GM19452 (cell line): Measurements from ENCODE around the gene PCDHGB4.
"Not testable (repeated sequence)": the region's sequence is repeated elsewhere in the genome, so short reads cannot be mapped to it uniquely, and the experiment has no call there.

Experiments used
- ATAC-seq: cut with Tn5 transposase; IDR thresholded peaks from one replicate; pipeline ENCODE4 v1.9.1; 2021; ENCODE audit not compliant: unreplicated experiment

The PCDHGB4 gene

DNA sequence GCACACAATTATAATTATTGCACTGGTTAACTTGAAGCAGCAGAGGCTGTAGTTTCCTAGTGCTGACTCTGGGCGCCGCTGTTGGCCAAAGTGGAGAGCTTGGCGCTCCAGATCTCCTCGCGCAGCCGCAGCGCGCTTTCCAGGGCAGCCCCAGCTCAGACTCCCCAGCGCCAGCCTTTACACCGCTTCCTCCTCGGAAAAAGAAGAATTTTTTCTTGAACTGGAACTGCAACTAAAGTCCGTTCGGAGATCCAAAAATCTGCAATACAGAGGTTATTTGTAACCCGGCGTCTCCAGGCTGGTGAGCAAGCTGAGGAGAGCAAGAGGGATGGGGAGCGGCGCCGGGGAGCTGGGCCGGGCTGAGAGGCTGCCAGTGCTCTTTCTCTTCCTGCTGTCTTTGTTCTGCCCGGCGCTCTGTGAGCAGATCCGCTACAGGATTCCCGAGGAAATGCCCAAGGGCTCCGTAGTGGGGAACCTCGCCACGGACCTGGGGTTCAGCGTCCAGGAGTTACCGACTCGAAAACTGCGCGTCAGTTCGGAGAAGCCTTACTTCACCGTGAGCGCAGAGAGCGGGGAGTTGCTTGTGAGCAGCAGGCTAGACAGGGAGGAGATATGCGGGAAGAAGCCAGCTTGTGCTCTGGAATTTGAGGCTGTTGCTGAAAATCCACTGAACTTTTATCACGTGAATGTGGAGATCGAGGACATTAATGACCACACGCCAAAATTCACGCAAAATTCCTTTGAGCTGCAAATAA is at the start of gene PCDHGB4:
Gene PCDHGB4, plus strand, starts transcription at position 142 of the 755 bp plus-strand sequence. Its CDS starts 187 bp downstream, at position 329.
- not testable (repeated sequence) for ATAC-seq

DNA sequence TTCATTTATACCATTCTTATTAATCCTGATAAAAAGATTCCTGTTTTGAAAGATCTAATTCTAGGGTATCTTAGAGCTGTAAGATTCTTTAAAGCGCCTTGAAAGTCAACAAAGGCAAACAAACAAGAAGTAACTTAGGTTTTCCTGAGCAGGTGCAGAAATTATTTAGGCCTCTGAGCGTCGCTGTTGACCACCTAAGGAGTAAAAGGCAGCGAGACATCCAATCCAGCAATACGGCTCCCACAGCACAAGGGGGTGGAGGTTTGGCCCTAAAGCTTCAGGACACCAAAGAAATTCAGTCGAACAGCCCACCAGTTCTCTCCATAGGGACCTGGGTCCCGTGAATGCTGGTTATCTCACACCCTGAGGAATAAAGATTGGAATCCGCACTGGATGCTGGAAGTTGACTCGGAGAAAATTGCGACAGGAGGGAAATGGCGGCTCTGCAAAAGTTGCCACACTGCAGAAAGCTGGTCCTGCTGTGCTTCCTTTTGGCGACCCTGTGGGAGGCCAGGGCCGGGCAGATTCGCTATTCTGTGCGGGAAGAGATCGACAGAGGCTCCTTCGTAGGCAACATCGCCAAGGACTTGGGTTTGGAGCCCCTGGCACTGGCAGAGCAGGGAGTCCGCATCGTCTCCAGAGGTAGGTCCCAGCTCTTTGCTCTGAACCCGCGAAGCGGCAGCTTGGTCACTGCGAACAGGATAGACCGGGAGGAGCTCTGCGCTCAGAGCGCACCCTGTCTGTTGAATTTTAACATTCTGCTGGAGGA is 48.8 kb upstream of the PCDHGB4 start, which contains the start of gene PCDHGA2:
Gene PCDHGA2, plus strand, starts transcription at position 223 of the 769 bp plus-strand sequence.
- ATAC-seq: no peak

DNA sequence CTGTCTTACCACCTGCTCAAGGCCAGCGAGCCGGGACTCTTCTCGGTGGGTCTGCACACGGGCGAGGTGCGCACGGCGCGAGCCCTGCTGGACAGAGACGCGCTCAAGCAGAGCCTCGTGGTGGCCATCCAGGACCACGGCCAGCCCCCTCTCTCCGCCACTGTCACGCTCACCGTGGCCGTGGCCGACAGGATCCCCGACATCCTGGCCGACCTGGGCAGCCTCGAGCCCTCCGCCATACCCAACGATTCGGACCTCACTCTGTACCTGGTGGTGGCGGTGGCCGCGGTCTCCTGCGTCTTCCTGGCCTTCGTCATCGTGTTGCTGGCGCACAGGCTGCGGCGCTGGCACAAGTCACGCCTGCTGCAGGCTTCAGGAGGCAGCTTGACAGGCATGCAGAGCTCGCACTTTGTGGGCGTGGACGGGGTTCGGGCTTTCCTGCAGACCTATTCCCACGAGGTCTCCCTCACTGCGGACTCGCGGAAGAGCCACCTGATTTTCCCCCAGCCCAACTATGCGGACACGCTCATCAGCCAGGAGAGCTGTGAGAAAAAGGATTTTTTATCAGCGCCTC is 46.6 kb upstream of the PCDHGB4 start:
- not testable (repeated sequence) for ATAC-seq

DNA sequence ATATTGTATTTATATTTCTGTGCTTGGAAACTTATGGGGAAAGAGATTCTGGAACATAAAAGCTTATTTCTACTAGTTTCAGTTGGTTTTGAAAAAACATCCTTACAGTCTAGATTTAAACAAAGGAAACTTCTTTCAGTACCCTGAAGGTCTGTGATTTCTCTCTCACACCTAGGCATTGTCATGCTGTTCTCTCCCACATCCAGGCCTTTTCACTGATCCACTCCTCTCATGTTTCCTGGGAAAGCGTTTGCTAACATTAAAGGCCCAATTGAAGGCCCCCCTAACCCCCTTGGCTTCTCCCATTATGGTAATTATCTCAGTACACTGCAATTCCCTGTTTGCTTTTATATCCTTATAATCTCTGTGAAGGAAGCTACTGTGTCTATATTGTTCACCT is 44.7 kb upstream of the PCDHGB4 start:
- no peak for ATAC-seq

DNA sequence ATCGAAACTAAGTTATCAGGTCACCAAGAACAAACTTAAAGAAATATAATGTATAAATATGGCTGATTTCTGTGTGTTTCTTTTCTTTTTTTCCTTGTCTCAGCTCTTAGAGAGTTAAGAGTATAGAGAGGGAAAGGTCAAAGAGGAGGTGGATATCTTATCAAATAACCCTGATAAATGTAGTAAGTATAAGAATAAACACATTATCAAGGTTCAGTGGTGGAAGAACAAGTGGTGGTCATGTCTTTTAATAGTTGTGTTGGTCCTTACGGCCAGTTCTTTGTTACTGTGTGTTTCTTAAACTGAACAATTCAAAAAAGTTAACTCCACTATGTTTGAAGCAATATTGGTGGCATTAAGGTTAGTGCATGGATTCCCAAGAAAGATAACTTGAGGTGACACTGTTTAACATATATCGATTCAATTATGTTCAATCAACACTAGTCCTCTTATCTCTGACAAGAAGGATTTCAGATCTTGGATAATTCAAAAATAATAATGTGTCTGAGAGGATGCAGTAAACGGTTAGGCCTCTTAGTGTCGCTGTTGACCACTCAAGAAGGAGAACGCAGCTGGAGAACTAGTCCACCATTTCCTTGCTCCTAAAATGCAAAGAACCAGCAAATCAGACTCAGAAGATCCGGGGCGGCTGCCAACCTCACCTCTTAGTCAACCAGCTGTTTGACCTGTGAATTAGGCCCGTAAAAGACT is 44.1 kb upstream of the PCDHGB4 start, which contains the start of gene PCDHGA3:
Gene PCDHGA3, plus strand, starts transcription at position 588 of the 711 bp plus-strand sequence. CDS start 205 bp downstream, outside the sequence.
- no peak for ATAC-seq

DNA sequence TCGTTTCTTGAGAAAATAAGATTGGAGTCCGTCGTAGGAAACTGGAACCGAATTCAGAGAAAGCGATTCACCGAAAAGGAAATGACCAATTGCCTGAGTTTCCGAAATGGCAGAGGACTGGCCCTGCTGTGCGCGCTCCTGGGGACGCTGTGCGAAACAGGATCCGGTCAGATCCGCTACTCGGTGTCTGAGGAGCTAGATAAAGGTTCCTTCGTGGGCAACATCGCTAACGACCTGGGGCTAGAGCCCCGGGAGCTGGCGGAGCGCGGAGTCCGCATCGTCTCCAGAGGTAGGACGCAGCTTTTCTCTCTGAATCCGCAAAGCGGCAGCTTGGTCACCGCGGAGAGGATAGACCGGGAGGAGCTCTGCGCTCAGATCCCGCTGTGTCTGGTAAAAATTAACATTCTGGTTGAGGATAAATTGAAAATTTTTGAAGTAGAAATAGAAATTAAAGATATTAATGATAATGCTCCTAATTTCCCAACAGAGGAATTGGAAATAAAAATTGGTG is 43.5 kb upstream of the PCDHGB4 start:
- no peak for ATAC-seq

DNA sequence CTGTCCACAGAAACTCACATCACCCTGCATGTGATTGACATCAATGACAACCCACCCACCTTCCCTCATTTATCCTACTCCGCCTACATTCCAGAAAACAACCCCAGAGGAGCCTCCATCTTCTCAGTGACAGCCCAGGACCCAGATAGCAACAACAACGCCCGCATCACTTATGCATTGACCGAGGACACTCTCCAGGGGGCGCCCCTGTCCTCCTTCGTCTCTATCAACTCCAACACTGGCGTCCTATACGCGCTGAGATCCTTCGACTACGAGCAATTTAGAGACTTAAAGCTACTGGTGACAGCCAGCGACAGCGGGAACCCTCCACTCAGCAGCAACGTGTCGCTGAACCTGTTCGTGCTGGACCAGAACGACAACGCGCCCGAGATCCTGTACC is 42.2 kb upstream of the PCDHGB4 start:
- ATAC-seq: no peak

DNA sequence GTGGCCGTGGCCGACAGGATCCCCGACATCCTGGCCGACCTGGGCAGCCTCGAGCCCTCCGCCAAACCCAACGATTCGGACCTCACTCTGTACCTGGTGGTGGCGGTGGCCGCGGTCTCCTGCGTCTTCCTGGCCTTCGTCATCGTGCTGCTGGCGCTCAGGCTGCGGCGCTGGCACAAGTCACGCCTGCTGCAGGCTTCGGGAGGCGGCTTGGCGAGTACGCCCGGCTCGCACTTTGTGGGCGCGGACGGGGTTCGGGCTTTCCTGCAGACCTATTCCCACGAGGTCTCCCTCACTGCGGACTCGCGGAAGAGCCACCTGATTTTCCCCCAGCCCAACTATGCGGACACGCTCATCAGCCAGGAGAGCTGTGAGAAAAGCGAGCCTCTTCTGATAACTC is 41.5 kb upstream of the PCDHGB4 start:
- not testable (repeated sequence) for ATAC-seq

DNA sequence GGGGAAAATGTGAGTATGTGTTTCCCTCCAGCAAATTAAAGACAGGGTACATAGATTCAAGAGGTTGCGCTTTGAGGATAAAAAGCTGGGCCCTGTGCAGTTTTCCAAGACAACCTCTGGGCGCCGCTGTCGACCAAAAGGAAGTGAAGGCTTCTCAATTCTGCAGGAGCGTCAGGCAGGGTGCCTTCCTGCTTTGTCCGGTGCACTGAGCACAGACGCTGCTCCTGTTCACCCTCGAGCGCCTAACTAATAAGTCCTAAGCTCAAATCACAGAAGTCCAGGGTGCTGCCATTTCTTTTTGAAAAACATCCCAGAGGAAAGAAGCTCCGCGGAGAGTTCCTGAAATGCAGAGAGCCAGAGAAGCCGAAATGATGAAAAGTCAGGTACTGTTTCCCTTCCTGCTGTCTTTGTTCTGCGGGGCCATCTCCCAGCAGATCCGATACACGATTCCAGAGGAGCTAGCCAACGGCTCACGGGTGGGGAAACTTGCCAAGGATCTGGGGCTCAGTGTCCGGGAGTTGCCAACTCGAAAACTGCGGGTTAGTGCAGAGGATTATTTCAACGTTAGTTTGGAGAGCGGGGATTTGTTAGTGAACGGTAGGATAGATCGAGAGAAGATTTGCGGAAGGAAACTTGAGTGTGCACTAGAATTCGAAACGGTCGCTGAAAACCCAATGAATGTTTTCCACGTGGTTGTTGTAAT is 37.4 kb upstream of the PCDHGB4 start, which contains the start of gene PCDHGB1:
Gene PCDHGB1, plus strand, starts transcription at position 183 of the 703 bp plus-strand sequence. Its CDS starts 162 bp downstream, at position 345.
- ATAC-seq: no peak

DNA sequence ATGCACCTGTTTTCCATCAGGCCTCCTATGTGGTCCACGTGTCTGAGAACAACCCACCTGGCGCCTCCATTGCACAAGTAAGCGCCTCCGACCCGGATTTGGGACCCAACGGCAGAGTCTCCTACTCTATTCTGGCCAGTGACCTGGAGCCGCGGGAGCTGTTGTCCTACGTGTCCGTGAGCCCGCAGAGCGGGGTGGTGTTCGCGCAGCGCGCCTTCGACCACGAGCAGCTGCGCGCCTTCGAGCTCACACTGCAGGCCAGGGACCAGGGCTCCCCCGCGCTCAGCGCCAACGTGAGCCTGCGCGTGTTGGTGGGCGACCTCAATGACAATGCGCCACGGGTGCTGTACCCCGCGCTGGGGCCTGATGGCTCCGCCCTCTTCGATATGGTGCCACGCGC is 35.9 kb upstream of the PCDHGB4 start:
- ATAC-seq: no peak

DNA sequence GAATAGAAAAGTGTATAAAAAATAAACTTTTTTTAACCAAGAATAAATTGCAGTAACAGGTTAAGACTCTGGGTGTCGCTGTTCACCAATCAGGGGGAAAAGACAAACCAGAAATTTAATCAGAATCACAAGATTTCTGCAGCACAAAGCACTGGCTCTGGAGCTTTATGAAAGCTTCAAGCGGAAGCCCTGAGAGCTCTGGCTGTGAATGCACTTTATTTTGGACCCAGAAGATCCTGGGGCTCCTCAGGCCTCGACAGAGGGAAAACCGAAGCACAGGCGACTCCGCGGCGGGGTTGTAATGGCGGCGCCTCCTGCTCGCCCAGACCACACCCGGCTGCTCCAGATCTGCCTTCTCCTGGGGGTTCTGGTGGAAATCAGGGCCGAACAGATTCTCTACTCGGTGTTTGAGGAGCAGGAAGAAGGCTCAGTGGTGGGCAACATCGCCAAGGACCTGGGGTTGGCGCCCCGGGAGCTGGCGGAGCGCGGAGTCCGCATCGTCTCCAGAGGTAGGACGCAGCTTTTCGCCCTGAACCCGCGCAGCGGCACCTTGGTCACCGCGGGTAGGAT is 32.5 kb upstream of the PCDHGB4 start, which contains the start of gene PCDHGA4:
Gene PCDHGA4, plus strand, starts transcription at position 122 of the 570 bp plus-strand sequence. Its CDS starts 87 bp downstream, at position 209.
- ATAC-seq: no peak

DNA sequence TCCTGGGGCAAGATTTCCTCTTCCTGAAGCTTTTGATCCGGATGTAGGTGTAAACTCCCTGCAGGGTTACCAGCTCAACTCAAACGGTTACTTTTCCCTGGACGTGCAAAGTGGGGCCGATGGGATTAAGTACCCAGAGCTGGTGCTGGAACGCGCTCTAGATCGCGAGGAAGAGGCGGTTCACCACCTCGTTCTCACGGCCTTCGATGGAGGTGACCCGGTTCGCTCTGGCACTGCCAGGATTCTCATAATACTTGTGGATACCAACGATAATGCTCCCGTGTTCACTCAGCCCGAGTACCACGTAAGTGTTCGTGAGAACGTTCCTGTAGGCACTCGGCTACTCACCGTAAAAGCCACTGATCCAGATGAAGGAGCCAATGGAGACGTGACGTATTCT is 31.9 kb upstream of the PCDHGB4 start:
- no peak for ATAC-seq

DNA sequence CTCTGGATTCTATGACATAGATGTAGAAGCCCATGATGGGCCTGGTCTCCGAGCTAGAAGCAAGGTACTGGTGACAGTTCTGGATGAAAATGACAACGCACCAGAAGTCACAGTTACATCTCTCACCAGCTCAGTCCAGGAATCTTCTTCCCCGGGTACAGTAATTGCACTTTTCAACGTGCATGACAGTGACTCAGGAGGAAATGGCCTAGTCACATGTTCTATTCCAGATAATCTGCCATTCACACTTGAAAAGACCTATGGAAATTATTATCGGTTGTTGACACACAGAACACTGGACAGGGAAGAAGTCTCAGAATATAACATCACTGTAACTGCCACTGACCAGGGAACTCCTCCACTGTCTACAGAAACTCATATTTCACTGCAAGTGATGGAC is 31.4 kb upstream of the PCDHGB4 start:
- ATAC-seq: no peak

DNA sequence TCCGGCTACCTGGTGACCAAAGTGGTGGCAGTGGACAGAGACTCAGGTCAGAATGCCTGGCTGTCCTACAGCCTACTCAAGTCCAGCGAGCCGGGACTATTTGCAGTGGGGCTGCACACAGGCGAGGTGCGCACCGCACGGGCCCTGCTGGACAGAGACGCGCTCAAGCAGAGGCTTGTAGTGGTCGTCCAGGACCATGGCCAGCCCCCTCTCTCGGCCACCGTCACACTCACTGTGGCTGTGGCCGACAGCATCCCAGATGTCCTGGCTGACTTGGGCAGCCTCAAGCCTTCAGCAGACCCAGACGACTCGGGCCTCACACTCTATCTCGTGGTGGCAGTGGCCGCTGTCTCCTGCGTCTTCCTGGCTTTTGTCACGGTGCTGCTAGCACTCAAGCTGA is 30.5 kb upstream of the PCDHGB4 start:
- no peak for ATAC-seq

DNA sequence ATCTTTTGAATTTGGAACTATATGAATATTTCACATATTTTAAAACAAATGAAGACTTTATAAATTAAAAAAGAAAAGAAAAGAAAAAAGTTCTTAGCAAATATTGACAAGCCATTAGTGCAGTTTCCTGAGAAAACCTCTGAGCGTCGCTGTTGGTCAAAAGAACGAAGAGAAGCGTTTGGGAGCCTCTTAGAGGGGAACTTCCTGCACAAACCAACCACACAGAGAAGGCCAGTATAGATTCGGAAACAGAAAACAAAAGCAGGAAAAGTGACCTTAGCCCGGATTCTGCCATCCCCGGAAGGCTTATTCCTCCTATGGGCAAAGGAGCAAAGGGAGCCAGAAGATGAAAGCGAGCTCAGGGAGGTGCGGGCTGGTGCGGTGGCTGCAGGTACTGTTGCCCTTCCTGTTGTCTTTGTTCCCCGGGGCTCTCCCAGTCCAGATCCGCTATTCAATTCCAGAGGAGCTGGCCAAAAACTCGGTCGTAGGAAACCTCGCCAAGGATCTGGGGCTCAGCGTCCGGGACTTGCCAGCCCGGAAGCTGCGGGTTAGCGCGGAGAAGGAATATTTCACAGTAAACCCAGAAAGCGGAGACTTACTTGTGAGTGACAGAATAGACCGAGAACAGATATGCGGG is 27.6 kb upstream of the PCDHGB4 start, which contains the start of gene PCDHGB2:
Gene PCDHGB2, plus strand, starts transcription at position 205 of the 637 bp plus-strand sequence. Its CDS starts 142 bp downstream, at position 347.
- ATAC-seq: peak; percentile 70

DNA sequence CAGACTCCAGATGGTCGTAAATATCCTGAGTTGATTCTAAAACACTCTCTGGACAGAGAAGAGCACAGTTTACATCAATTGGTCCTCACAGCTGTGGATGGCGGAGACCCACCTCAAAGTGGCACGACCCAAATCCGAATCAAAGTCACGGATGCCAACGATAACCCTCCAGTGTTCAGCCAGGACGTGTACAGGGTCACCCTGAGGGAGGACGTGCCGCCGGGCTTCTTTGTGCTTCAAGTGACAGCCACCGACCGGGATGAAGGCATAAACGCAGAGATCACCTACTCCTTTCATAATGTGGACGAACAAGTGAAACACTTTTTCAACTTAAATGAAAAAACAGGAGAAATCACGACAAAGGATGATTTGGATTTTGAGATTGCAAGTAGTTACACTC is 26.8 kb upstream of the PCDHGB4 start:
- no peak for ATAC-seq

DNA sequence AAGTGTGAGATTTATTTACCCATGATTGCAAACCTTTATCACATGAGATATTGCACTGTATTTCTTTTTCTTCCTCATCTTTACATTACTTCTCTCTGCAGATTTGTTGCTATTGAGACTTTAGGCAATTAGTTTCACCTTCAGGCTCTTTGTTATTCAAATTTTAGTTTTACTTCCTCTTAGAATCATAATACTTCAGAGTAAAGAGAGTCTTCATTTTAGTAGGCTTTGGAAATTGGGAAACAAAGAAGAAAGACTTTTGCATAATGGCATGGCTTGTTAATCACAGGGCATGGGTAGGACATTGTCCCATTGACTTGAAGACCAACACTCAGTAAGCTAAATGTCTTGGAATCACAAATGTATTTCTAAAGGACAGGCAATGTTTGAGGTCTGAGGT is 24.8 kb upstream of the PCDHGB4 start:
- no peak for ATAC-seq

DNA sequence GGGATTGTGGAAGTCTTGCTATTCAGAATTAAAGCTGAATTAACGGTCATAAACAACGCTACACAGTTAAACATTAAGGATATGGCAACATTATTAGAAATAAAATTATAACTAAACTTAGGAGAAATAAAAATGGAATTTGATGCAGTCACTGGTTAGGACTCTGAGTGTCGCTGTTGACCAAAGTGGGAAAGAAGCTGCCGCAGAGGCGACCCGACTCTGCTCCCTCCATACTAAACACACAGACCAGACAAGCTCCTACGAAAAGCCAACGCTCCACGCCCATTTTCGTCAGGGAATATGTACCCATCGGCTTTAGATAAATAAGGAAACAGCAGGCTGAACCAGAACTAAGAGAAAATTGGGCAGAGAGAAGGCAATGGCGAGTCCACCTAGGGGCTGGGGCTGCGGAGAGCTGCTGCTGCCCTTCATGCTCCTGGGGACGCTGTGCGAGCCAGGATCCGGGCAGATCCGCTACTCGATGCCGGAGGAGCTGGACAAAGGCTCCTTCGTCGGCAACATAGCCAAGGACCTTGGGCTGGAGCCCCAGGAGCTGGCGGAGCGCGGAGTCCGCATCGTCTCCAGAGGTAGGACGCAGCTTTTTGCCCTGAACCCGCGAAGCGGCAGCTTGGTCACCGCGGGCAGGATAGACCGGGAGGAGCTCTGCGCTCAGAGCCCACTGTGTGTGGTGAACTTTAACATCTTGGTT is 23.4 kb upstream of the PCDHGB4 start, which contains the start of gene PCDHGA5:
Gene PCDHGA5, plus strand, starts transcription at position 211 of the 709 bp plus-strand sequence. Its CDS starts 169 bp downstream, at position 380.
- ATAC-seq: no peak
